SIG-M5 treated with dmso at 0.1 percent for 504 hours (cell line): ENCODE measurements around the gene PER2.

Experiments used
- DNase-seq: peaks from one replicate; lab custom pipeline; 2025; ENCODE audit not compliant: unreplicated experiment; lab: John Stamatoyannopoulos, UW

The PER2 gene

DNA sequence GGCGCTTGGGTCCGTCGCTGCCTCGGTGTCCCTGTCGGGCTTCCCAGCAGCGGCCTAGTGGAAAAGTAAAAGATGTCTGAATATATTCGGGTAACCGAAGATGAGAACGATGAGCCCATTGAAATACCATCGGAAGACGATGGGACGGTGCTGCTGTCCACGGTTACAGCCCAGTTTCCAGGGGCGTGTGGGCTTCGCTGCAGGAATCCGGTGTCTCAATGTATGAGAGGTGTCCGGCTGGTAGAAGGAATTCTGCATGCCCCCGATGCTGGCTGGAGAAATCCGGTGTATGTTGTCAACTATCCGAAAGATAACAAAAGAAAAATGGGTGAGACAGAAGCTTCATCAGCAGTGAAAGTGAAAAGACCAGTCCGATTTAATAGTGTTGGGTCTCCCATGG lies 56.6 kb downstream of the PER2 start:
- no peak for DNase-seq

DNA sequence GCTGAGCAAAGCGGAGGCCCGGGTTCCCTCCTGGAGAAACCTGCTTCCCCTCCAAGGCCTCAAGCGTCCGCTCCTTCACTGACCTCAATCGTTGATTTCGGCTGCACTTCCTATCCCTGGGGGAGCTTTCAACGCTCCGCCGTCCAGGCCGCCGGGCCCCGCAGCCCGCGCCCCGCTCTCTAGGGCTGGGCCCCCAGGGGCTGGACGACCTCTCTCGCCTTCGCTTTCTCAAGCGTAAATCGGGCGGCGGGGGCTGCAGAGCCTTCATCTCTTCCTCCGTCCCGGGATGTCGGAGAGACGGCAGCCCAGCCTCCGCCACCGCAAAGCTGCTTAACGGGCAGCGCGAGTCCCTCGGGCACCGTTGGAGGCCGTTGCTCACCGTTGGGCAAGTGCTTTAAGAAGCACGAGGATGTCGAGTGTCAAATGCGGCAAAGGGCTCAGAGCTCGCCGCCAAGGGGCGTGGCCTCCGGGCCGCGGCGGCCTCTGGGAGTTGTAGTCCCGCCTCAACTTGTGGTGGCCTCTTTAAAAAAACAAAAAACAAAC lies 57.1 kb downstream of the PER2 start:
- DNase-seq: peak; percentile 43

DNA sequence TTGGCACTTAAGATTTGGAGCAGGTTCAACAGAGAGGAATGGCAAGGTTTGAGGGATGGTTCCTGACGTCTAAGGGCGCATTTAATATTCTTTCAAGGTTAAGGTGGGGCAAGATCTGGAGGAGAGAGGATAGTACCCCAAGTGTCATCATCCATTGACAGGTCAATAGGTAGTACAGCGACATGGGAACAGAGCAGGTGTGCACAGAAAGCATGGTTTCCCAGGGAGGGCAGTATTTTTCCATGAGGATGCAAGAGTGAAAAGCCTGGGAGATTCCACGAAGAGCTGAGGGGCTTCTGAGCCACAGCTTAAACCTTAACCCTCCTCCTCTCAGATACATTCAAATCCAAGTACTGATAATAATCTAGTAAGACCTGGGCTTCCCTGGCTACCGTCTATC lies 57.7 kb downstream of the PER2 start:
- DNase-seq: no peak

DNA sequence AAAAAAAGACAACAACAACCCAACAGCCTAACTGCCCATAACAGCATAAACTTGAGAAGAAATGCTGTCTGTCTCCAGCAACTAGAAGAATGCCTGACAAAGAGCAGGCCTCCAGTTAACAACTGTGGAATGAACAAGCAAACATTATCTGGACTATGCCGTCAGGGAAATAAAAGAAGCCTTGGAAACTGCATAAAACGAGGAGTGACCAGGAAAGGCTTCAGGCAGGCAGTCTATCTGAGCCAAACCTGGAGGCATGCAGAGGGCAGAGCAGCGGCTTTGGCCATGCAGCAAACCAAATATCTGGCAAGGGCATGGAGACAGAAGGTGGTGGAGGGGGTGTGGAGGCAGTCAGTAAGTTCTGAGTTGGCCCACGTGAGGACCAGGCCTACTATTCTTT lies 59.7 kb downstream of the PER2 start:
- no peak for DNase-seq

DNA sequence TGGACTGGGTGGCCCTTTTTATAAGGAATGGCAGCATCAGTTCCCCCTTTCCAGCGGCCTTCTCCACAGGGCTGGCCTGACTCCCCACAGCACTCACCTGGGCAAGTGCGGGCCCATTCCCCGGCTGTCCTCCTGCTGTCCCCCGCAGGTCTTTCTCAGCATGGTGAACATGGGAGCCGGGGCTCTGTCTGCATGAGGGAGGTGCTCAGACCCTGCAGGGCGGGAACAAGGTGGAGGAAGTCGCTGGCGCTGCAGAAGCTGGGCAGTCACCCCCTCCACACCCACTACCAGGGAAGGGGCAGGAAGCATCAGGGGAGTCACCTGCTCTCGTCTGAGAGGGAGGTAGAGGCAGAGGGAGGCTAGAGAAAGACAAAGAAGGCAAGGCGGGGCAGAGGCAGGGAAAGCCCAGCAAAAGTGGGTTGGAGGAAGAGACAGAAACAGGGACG lies 60.8 kb downstream of the PER2 start:
- no peak for DNase-seq

DNA sequence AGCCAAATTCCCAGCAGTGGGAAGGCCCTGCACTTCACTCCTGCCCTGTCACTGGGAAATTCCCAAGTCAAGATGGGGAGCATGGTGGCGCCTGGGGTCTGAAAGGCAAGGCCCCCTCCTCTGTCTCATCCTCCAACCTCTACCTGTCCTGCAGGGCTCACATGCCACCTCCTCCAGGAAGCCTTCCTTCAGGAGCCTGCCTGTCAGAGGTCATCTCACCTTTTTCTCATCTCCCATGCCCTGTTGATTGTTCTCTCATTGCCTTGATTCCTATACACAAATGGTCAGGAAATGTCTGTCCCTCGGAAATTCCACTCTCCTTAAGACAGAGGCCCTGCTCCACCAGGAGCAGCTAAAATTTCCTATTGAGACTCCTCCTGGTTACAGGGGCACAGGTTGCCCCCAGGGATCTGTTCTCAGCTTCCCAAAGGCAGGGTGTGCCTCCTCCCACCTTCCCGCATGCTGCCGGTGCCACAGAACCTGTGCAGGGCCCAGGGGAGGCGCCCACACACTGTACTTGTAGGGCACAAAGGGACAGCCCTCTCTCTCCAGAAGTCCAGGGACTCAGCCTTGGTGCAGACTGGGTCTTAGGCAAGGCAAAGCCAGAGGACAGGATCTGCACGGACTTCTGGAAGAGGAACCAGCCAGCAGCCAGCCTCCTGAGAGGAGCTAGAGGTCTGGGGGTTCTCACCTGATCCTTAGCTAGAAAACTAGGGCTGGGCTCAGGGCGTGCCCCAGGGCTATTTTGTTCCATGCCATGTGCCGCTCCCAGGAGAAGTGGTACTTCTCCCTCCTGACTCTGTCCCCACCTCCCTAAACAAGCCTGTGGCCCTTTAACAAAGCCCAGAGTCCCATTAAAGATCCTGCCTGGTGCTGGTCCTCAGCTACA lies 61.5 kb downstream of the PER2 start:
- no peak for DNase-seq

DNA sequence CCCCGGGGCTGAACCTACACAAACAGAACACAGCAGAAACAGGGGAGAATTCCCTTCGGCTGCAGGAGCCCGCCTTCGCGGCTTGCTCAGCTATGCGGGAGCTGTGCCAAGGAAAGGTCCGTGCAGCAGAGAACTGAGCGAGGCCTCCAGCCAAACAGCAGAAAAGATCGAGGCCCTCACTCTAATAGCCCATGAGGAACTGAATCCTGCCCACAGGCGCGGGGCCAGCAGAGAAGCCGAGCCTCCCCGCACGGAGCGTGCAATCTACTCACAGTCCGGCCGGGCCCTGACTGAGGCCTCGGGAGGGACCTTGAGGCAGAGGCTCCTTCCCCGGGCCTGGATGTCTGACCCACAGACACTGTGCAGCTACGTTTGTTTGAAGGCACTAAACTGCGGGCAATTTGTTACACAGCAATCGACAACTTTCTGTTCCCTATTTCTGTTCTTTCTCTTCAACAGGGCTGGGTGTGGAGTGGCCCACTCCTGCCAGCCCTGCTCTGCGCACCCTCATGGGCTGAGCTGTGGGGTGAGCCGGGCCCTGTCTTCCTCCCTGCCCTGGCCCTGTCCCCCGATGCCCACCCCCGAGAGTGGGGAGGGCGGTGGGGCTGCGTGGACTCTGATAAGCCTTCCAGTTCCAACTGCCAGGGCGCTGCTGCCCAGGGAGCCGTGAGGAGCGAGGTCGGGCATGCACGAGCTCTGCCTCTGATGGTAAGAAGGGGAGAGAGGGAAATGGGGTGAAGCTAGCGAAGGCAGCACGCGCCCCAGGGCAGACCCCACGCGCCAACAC lies 62.3 kb downstream of the PER2 start:
- no peak for DNase-seq

DNA sequence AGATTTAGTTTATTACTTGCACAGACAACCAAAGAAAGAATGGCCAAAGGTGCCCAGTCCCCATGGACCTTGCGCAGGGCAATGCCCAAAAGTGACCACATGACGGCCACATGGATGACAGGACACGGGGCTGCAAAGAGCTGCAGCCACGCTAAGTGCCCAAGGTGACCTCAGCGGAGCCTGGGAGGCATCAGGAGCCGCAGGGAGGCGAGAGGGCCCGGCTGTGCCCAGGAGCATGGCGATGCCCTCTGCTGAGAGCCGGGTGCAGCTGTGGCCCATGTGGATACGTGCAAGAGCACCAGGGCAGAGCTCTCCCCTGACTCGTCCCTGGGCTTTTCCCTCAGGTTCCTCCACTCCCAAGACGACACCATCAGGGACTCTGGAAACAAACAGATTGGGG lies 63.3 kb downstream of the PER2 start:
- DNase-seq: no peak

DNA sequence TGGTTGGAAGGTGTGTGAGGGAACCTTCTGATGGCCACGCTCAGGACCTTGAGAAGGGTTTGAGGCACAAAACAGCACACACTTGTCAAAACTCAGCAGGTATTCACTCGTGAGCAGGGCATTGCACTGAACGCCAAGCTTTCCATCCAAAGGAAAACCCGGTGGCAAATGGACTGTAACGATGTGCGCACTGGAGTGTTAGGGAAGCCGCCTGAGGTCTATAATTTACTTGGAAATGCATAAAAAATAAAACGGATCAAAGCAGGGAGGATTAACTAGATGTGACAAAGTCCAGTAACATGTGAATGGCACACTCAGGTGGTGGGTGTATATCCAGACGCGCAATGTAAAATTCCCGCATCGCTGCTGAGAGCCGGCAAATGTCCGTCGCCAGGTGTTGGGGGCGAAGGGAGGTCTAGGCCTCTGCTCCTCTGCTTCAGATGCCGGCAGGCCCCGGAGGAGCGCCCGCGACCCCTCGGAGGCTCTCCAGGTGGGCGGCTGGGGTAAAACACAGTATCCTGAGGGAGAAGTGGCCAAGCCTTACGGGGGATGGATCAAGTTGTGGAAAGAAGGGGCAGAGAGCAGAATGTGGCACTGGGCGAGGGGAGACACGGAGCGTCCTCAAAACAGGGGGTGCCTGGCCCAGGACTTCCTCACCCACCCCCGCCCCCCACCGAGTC lies 63.9 kb downstream of the PER2 start:
- DNase-seq: no peak

DNA sequence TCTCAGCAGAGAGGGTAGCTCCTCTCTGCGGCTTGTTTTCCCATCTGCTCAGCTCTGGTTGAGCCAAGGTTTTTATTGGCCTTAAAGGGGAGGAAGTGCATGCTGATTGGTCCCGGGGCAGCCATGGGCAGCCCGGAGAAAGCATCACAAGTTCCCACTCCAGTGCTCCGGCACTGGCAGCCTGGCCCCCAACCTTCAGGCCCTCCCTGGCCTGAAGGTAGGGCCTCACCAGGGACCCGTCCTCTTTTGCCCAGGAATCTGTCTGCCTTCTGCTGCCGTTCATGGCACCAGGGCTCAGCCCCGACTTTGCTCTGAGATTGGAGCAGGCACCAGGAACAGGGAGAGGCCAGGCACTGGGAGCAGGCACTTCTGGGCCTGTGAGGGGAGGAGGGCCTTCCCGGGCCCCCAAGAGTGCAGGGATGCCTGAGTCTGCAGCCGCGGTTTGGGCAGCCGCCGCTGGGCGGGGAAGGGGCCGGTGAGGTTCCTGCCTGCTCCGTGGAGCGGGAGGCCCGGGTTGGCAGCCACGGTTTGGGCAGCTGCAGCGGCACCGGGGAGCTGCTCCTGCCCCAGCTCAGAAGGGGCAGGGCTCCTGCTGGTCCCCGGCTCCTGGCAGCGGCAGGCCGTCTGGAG lies 67.4 kb downstream of the PER2 start:
- no peak for DNase-seq

DNA sequence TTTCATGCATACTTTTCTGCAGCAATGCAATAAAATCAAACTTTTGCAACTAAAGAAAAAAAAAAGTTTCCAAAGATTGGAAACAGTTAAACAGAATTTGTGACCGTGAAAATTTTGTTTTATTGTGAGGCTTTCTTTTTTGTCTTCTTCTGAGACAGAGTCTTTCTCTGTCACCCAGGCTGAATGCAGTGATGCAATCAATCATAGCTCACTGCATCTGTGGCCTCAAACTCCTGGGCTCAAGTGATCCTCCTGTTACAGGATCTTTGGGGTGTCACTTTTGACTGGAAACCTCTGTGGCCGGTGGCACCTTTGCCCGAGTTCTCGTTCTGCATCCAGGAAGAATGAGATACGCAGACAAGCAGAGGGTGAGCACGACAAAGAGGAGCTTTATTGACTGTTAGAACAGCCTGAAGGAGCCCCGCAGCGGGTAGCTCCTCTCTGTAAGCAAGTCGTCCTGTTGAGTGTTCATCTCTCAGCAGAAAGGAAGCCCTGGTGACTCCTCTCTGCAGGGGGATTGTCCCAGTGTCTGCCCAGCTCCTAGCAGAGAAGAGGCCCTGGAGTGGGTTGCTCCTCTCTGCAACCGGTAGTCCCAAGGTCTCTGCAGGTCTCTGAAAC lies 68.0 kb downstream of the PER2 start:
- DNase-seq: peak; percentile 8

DNA sequence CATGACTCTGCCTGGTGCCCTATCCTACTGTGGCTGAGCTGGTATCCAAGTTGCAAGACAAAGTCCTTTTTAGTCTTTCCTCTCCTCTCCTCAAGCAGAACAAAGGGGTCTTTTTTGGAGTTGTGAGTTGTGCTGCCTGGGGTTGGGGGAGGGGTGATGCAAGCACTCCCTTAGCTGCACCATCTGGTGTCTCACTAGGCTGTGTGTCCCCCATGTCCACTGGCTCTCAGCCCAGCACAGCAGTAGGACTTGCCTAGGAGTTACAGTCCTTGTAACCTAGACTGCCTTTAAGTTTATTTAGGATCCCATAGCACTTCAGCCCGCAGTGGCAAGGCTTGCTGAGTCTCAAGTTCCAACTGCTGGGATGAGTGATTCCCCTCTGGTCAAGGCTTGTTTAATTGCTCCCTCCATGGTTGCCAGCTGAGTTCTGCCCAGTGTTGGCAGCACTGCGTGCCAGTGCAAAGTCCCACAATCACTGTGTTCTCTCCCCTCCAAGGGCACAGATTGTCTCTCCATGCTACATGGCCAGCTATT lies 71.7 kb downstream of the PER2 start:
- no peak for DNase-seq

DNA sequence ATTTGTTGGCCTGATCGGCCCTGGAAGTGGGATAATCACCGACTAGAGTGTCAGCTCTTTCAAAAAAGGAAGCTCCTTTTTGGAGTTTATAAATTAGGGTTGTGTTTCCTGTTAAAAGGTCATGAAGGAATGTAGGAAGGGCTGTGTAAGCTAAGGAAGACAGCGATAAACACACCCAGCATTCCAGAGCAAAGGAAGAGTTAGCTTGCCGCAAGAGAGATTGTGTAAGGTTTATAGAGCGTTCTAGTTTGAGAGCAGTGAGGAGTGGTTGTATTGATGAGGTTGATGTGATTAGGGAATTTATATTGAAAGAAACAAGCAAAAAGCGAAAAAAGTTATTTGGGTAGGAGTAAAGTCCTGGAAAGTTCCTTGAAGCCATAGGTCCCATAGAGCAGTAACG lies 81.4 kb downstream of the PER2 start:
- no peak for DNase-seq

DNA sequence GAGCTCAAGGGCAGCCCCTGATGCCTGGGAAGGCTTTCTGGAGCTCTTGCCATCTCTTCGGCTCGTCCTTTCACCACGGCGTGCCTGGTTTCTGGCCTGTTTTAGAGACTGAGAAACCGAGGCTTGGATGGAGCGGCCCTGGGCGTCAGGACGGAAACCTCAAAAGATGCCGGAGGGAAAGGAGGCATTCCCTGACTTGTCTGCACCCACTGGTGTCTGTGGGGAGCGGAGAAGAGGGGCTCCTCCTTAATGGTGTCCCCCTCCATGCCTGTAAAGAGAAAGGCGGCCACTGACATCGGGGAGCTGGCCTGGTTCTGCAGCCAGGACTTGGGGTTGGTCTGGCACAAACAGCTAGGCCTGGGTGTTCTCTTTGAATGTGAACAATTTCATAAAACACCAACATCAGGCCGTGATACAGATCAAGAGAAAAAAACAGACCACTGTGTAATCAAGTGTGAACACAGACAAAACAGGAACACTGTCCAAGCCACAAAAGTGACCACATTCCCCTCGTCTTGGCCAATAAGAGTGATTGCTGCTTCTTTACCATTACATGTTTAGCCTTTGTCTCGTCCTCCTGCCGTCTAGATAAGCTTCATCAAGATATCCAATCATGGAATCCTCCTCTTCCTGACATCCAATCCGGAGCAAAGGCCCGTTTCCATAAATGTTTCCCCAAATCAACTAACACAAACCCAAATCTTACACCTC lies 84.3 kb downstream of the PER2 start:
- DNase-seq: peak; percentile 8

DNA sequence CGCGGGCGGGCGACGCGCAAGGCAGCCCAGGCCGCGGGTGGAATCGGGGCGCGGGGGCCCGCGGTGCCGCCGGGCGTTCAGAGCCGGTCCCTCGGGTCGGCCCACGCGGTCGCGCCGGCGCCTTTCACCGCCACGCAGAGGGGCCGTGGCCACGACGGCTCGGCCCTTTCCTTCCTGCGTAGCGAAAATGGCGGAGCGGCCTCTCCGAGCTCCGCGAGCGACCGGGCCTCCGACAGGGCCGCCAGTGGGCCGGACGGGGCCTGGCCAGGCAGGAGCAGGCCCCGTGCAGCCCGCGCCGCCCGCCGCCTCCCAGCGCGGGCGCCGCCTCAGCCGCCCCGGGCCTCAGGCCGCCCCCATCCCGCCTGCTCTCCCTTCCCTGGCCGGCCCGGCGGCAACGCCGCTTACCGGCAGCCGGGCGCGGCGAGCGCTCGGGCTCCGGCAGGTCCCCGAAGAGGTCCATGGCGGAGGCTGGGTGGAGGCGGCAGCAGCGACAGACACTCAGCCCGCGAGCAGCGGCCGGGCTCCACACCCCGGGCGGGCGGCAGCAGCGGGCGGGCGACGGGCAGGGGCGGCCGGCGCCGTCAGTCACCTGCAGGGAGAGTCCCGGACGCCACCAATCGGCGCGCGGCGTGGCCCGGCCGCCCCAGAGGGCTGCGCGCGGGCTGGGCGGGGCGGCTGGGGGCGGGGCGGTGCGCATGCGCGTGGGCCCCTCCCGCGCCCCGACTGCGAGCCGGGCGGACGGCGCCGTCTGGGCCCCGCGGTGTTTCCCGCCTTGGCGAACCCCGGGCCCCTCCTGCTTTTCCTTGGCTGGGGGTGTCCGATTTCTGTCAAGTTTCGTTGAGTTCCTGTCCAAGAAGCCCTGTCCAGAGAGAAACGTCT lies 85.1 kb downstream of the PER2 start, which contains the start of gene ILKAP:
TSS of gene ILKAP (minus strand) at position 602 of the 879 bp plus-strand sequence. CDS start at position 460, 142 bp downstream.
- peak; percentile 88 for DNase-seq

DNA sequence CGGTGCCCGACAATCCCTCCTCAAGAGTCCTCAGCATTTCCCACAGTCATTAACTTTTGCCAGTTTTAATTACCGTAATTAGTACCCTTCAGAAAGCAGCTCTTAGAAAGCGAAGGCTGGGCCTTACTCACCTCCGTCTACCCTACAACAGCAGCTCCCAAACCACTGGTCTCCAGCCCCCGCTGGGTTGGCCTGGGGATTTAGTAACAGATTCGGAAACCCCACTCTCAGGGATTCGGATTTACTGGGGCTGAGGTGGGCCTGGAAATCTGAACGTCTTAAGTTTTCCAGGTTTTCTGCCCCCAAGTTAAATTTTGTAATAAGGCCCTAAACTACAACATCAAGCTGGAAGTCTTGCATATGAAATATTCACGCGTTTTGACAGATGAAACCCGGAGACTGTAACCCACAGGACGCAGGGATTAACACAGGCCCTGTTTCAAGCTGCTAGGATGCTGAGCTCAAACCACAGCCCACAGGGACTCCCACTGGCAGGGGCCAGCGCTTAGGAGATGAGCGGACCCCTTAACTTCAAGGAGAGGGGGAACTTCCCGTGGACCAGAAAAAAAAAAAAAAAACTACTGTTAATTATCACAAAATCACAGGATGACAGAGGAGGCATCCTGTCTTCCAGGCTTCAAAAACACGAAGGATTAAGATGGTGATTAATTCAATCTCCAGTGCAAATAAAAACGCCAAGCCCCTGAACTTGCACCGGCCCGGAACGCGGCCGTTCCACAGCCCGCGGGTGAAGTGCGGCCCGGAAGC lies 85.9 kb downstream of the PER2 start:
- DNase-seq: peak; percentile 8
